Measurements from ENCODE around the gene ATP6V0A4.

Gene ATP6V0A4

DNA sequence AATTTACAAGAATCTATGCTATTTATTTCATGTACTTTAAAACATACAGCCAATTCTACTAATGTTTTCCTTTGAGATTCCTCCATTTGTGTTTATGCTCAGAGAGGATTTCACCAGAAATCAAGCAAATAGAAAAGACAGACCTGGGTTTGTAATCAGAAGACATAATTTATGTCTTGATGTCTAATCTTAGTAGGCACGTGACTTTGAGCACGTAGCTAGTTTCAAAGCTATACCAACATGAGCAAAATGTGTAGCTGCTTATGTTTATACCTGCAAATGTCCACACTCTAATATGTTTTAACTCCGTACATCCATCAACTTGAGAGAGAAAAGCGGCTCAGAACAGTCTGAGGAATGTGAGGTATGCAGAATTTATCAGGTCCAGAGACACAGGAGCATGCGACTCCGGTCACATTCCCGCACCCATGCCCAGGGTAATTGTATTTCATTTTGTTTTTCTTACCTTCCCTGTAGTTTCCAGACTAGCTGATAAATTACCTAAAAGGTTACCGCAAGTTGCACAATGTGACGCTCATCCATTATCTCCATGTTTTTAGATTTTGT, 136.8 kb downstream of the ATP6V0A4 start:
- TF ChIP-seq, protein P1, sequence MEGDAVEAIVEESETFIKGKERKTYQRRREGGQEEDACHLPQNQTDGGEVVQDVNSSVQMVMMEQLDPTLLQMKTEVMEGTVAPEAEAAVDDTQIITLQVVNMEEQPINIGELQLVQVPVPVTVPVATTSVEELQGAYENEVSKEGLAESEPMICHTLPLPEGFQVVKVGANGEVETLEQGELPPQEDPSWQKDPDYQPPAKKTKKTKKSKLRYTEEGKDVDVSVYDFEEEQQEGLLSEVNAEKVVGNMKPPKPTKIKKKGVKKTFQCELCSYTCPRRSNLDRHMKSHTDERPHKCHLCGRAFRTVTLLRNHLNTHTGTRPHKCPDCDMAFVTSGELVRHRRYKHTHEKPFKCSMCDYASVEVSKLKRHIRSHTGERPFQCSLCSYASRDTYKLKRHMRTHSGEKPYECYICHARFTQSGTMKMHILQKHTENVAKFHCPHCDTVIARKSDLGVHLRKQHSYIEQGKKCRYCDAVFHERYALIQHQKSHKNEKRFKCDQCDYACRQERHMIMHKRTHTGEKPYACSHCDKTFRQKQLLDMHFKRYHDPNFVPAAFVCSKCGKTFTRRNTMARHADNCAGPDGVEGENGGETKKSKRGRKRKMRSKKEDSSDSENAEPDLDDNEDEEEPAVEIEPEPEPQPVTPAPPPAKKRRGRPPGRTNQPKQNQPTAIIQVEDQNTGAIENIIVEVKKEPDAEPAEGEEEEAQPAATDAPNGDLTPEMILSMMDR (conservative IDR thresholded peaks at IDR 0.05): no peak
- H3K27ac ChIP-seq: no peak overlapping the region

DNA sequence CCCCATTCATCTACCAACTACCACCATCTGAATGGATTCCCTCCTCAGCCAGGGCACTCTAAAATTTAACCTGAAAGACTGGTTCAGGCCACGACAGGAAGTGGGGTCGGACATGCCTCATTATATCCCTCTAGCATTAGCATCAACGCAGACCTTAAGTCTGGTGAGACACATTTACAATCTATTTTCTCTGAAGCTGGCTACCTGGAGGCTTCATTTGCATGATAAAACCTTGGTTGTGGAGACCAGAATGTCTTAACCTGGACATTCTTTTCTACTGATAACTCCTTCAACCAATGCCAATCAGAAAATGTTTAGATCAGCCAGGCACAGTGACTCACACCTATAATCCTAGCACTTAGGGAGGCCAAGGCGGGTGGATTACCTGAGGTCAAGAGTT, 139.1 kb downstream of the ATP6V0A4 start:
- TF ChIP-seq, protein P1 (conservative IDR thresholded peaks at IDR 0.05): no peak
- no peak overlapping the region for H3K27ac ChIP-seq

- TF ChIP-seq, protein P1 (conservative IDR thresholded peaks at IDR 0.05): no peak
- H3K27ac ChIP-seq: no peak overlapping the region
These were observed 140.1 kb downstream of the ATP6V0A4 start for GRCh38 chr7:138657854-138658386.

GRCh38 chr7:138656952-138657351, 141.0 kb downstream of the ATP6V0A4 start:
- H3K27ac ChIP-seq: no peak overlapping the region
- TF ChIP-seq, protein P1 (conservative IDR thresholded peaks at IDR 0.05): no peak
